ENCODE results near the gene DEFB119. TPM values are rescaled to one million over a fixed set of nuclear protein-coding genes. Genes with fewer than 3 reads are reported as not detected.
"Not testable (repeated sequence)": the region's sequence is repeated elsewhere in the genome, so short reads cannot be mapped to it uniquely, and the experiment has no call there.

DEFB119 gene, protein sequence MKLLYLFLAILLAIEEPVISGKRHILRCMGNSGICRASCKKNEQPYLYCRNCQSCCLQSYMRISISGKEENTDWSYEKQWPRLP
- total RNA-seq (not detected), polyA plus RNA-seq (not detected)
- long read RNA-seq, donor 1, result 0 reads
- long read RNA-seq, donor 2, result 0 reads
- long read RNA-seq, donor 3, result 0 reads

DNA sequence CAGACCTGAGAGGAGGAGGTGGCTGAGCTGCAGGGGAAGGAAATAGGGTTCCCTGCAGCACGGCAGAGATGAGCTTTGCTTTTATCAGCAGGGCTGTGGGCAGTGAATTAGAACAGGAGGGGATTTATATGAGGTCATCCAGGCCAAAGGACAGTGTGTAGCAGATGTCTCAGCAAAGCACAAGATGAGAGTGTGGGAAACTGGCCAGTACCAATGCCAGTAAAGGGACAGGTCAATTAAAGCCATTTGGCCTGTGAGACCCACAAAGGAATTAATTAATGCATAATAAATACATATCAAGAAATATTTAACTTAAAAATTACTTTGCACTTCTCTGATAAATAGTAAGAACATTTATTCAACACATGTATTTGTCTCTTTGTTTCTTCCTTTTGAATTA is at the start of gene DEFB119:
Gene DEFB119 (minus strand): TSS at position 101 of the 400 bp plus-strand sequence. CDS start 107 bp downstream, outside the sequence.
- DNase-seq (no peak), ATAC-seq (no peak)
- Histone ChIP-seq H3K27ac (no peak within 1 kb of the TSS), H3K27me3 (peaks cover 0 to 21% (median 0%) of the 10 kb centered on the region in 9 donors), H3K4me3 (no peak within 1 kb of the TSS), H3K36me3 (no peaks in the 10 kb centered on the region), H3K4me1 (no peaks in the 10 kb centered on the region), H3K9me3 (no peaks in the 10 kb centered on the region)
- TF ChIP-seq, protein P1, sequence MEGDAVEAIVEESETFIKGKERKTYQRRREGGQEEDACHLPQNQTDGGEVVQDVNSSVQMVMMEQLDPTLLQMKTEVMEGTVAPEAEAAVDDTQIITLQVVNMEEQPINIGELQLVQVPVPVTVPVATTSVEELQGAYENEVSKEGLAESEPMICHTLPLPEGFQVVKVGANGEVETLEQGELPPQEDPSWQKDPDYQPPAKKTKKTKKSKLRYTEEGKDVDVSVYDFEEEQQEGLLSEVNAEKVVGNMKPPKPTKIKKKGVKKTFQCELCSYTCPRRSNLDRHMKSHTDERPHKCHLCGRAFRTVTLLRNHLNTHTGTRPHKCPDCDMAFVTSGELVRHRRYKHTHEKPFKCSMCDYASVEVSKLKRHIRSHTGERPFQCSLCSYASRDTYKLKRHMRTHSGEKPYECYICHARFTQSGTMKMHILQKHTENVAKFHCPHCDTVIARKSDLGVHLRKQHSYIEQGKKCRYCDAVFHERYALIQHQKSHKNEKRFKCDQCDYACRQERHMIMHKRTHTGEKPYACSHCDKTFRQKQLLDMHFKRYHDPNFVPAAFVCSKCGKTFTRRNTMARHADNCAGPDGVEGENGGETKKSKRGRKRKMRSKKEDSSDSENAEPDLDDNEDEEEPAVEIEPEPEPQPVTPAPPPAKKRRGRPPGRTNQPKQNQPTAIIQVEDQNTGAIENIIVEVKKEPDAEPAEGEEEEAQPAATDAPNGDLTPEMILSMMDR (IDR thresholded peaks at IDR 0.05), result no peak
- no peak for TF ChIP-seq POLR2A (IDR thresholded peaks at IDR 0.05)
- 13 to 45% (median 37%) methylated on average over 1 of the region's 1 CpG for WGBS, 4 donors
- intact Hi-C loops (cut with DNase I), result no loop called here

DNA sequence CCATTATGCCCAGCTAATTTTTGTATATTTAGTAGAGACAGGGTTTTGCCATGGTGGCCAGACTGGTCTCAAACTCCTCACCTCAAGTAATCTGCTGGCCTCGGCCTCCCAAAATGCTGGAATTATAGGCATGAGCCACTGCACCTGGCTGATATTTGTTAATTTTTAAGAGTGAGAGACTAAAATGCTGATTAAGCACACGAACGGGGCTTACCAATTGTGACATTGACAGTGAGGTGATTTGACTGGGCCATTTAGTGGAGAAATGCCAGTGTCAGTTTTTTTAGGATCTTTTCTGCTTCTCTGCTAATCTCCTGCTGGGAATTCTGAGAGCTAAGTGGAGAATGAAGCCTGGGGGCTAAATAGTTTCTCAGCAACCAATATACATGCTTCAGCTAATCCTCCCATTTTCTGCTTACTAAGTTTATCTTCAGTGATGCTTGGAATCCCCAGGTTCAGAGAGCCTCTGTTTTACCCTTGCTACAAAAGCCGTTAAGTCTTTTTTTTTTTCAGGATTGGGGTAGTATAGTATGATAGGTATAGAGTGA is 40.3 kb upstream of the DEFB119 start:
- Histone ChIP-seq H3K4me1 (no peaks in the 10 kb centered on the region), H3K27ac (no peak overlapping the region), H3K4me3 (no peak overlapping the region), H3K9me3 (peaks cover 0 to 14% (median 4%) of the 10 kb centered on the region in 12 donors), H3K27me3 (peaks cover 0 to 12% (median 0%) of the 10 kb centered on the region in 9 donors), H3K36me3 (no peaks in the 10 kb centered on the region)
- intact Hi-C loops (cut with DNase I), result no loop called here
- no peak for DNase-seq
- 55 to 64% (median 63%) methylated on average over 4 of the region's 4 CpGs for WGBS, 4 donors
- no peak for ATAC-seq
- TF ChIP-seq POLR2A (IDR thresholded peaks at IDR 0.05), result no peak
- TF ChIP-seq, protein P1 (IDR thresholded peaks at IDR 0.05), result no peak

DNA sequence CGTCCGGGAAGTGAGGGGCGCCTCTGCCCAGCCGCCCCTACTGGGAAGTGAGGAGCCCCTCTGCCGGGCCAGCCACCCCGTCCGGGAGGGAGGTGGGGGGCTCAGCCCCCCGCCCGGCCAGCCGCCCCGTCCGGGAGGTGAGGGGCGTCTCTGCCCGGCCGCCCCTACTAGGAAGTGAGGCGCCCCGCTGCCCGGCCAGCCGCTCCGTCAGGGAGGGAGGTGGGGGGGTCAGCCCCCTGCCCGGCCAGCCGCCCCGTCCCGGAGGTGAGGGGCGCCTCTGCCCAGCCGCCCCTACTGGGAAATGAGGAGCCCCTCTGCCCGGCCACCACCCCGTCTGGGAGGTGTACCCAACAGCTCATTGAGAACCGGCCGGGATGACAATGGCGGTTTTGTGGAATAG is 37.2 kb upstream of the DEFB119 start:
- intact Hi-C loops (cut with DNase I); H3K4me3 ChIP-seq; H3K4me1 ChIP-seq; ATAC-seq; H3K27ac ChIP-seq; H3K36me3 ChIP-seq; DNase-seq: not testable (repeated sequence)
- whole genome bisulfite sequencing, 4 donors, result 90 to 93% (median 92%) methylated on average over 16 to 30 of the region's 31 CpGs
- peaks cover 0 to 14% (median 4%) of the 10 kb centered on the region in 12 donors for H3K9me3 ChIP-seq
- H3K27me3 ChIP-seq, result peaks cover 0 to 12% (median 0%) of the 10 kb centered on the region in 9 donors

DNA sequence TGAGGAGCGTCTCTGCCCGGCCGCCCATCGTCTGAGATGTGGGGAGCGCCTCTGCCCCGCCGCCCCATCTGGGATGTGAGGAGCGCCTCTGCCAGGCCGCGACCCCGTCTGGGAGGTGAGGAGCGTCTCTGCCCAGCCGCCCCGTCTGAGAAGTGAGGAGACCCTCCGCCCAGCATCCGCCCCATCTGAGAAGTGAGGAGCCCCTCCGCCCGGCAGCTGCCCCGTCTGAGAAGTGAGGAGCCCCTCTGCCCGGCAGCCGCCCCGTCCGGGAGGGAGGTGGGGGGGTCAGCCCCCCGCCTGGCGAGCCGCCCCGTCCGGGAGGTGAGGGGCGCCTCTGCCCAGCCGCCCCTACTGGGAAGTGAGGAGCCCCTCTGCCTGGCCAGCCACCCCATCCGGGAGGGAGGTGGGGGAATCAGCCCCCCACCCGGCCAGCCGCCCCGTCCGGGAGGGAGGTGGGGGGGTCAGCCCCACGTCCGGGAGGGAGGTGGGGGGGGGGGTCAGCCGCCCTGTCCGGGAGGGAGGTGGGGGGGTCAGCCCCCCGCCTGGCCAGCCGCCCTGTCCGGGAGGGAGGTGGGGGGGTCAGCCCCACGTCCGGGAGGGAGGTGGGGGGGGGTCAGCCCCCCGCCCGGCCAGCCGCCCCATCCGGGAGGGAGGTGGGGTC is 36.6 kb upstream of the DEFB119 start:
- intact Hi-C loops (cut with DNase I); H3K4me3 ChIP-seq; H3K4me1 ChIP-seq; ATAC-seq; DNase-seq; H3K36me3 ChIP-seq; H3K27ac ChIP-seq: not testable (repeated sequence)
- 90 to 95% (median 92%) methylated on average over 16 to 46 of the region's 48 CpGs; no CpG with 5 or more reads in 1 of the 4 donors for WGBS, 4 donors
- Histone ChIP-seq H3K9me3 (peaks cover 0 to 14% (median 4%) of the 10 kb centered on the region in 12 donors), H3K27me3 (peaks cover 0 to 14% (median 0%) of the 10 kb centered on the region in 9 donors)

DNA sequence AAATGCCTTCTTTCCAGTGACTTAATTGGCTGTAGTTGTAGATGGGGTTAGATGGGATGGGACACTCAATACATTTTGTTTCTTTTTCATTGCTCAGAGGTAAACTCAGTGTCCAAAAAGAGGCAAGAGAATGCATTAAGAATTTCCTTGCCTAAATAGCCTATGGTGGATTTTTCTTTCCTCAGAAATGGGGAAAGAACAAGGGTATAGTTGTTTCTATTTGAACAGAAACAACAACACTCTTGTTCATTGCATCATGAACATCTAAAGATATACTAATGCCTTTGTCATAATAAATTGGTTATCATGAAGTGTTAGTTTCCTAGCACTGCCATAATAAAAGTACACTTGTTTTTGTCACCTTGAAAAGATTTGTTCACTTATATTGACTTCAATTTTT is 35.4 kb upstream of the DEFB119 start:
- Histone ChIP-seq H3K4me1 (no peaks in the 10 kb centered on the region), H3K4me3 (no peak overlapping the region), H3K9me3 (peaks cover 0 to 14% (median 4%) of the 10 kb centered on the region in 12 donors), H3K36me3 (no peaks in the 10 kb centered on the region), H3K27me3 (peaks cover 0 to 14% (median 0%) of the 10 kb centered on the region in 9 donors), H3K27ac (no peak overlapping the region)
- DNase-seq (no peak), ATAC-seq (no peak)
- TF ChIP-seq, protein P1 (IDR thresholded peaks at IDR 0.05), result no peak
- no peak for TF ChIP-seq POLR2A (IDR thresholded peaks at IDR 0.05)
- intact Hi-C loops (cut with DNase I), result no loop called here

Data from heart left ventricle (tissue), 16 donors.